ENCODE measurements around the gene NCS1. TPM values are rescaled to one million over a fixed set of nuclear protein-coding genes. Genes with fewer than 3 reads are reported as not detected.

NCS1 gene
- total RNA-seq, 2 donors from 2014 or later = 19.1 to 28.5 TPM

DNA sequence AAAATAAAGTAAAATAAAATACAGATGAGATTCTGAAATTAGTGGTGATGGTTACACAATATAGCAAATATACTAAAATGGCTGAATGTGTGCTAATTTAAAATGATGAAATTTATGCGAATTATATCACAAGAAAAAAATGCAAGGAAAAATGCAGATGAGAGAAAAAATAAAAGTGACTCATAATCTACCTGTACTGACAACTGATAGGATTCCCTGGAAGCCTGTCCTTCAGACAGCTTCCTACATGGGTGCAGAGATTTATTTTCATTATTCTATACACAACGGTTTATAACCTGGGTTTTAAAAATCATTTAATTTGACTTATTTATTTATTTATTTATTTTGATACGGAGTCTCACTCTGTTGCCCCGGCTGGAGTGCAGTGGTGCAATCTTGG lies 5.8 kb upstream of the NCS1 start:
- Histone ChIP-seq H3K36me3 (no peaks in the 10 kb centered on the region), H3K4me1 (replicated peaks) (no peaks in the 10 kb centered on the region), H3K27ac (no peak overlapping the region), H3K27me3 (replicated peaks; ENCODE audit: insufficient read depth) (no peaks in the 10 kb centered on the region), H3K4me3 (no peak overlapping the region), H3K9me3 (no peaks in the 10 kb centered on the region)
- TF ChIP-seq POLR2A (IDR thresholded peaks at IDR 0.05) = no peak
- intact Hi-C loops (cut with DNase I) = no loop called here
- no peak for DNase-seq (ENCODE audit: low spot score)
- WGBS = 92% methylated on average over 4 of the region's 4 CpGs

- no peak for TF ChIP-seq POLR2AphosphoS5 (IDR thresholded peaks at IDR 0.05)
- no peak for TF ChIP-seq POLR2A (IDR thresholded peaks at IDR 0.05)
- TF ChIP-seq, protein P1, sequence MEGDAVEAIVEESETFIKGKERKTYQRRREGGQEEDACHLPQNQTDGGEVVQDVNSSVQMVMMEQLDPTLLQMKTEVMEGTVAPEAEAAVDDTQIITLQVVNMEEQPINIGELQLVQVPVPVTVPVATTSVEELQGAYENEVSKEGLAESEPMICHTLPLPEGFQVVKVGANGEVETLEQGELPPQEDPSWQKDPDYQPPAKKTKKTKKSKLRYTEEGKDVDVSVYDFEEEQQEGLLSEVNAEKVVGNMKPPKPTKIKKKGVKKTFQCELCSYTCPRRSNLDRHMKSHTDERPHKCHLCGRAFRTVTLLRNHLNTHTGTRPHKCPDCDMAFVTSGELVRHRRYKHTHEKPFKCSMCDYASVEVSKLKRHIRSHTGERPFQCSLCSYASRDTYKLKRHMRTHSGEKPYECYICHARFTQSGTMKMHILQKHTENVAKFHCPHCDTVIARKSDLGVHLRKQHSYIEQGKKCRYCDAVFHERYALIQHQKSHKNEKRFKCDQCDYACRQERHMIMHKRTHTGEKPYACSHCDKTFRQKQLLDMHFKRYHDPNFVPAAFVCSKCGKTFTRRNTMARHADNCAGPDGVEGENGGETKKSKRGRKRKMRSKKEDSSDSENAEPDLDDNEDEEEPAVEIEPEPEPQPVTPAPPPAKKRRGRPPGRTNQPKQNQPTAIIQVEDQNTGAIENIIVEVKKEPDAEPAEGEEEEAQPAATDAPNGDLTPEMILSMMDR (IDR thresholded peaks at IDR 0.05) = no peak
- Histone ChIP-seq H3K4me3 (no peak overlapping the region), H3K27ac (no peak overlapping the region), H3K4me1 (replicated peaks) (no peaks in the 10 kb centered on the region), H3K9me3 (no peaks in the 10 kb centered on the region), H3K36me3 (no peaks in the 10 kb centered on the region), H3K27me3 (replicated peaks; ENCODE audit: insufficient read depth) (no peaks in the 10 kb centered on the region)
- intact Hi-C loops (cut with DNase I) = no loop called here
- WGBS = 67% methylated on average over 6 of the region's 6 CpGs
- no peak for DNase-seq (ENCODE audit: low spot score)
Measured at GRCh38 chr9:130167927-130168326, 4.3 kb upstream of the NCS1 start.

GRCh38 chr9:130171226-130172148 lies 717 bp upstream of the NCS1 start:
- TF ChIP-seq POLR2A (IDR thresholded peaks at IDR 0.05) (no peak), POLR2AphosphoS5 (IDR thresholded peaks at IDR 0.05) (no peak)
- TF ChIP-seq, protein P1 (IDR thresholded peaks at IDR 0.05) = no peak
- no peaks in the 10 kb centered on the region for H3K4me1 ChIP-seq (replicated peaks)
- H3K36me3 ChIP-seq = no peaks in the 10 kb centered on the region
- H3K27ac ChIP-seq = peak overlapping the region; percentile 22 to 31
- DNase-seq (ENCODE audit: low spot score) = no peak
- no peaks in the 10 kb centered on the region for H3K9me3 ChIP-seq
- intact Hi-C loops (cut with DNase I) = loop anchor here (5.0 kb wide), 3 partner anchors 39 to 66 kb away; no protein-coding TSS in a partner anchor
- H3K27me3 ChIP-seq (replicated peaks; ENCODE audit: insufficient read depth) = no peaks in the 10 kb centered on the region
- peak overlapping the region; percentile 52 to 57 for H3K4me3 ChIP-seq
- WGBS = 31% methylated on average over 45 of the region's 45 CpGs

DNA sequence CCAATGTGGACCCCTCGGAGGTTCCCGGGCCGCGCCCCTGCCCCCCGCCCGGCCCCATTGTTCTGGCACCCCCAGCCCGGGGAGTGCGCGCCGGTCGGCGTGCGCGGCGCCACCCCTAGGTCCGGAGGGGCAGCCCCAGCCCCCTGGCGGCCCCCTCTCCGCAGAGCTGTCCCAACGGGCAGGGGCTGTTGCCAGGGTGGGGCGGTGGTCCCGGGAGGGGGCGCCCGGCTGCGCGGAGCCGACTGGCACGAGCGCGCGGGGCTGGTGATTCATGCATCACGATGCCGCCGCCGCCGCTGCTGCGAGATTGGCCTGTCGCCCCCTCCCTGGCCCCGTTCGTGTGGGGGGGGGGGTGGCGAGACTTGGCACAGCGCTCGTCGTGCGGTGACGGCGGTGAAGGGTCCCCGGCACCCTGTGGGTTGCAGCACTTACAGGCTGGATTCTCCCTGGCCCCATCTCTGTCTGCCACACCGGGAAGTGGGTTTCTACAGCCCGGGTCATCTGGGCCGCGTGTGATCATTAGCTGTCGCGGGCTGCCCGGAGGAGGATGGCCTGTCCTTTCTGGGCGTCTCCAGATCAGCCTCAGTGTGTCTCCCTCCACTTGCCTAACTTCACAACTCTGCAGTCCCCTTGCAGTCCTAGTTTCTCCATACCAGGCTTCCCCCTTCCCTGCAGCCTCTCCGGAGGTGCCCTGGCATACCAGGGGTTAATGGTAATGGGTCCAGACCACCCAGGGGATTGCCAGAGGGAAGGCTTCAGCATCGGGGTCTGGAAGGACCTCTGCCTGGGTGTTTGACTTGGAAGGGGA lies 858 bp downstream of the NCS1 start:
- intact Hi-C loops (cut with DNase I) = loop anchor here (5.0 kb wide), 3 partner anchors 41 to 64 kb away; no protein-coding TSS in a partner anchor
- Histone ChIP-seq H3K4me1 (replicated peaks) (no peaks in the 10 kb centered on the region), H3K27me3 (replicated peaks; ENCODE audit: insufficient read depth) (no peaks in the 10 kb centered on the region), H3K9me3 (no peaks in the 10 kb centered on the region), H3K36me3 (no peaks in the 10 kb centered on the region), H3K27ac (peak overlapping the region; percentile 79), H3K4me3 (peak overlapping the region; percentile 57 to 63)
- no peak for DNase-seq (ENCODE audit: low spot score)
- WGBS = 9% methylated on average over 10 of the region's 57 CpGs
- no peak for TF ChIP-seq POLR2AphosphoS5 (IDR thresholded peaks at IDR 0.05)
- TF ChIP-seq POLR2A (IDR thresholded peaks at IDR 0.05) = no peak
- TF ChIP-seq, protein P1 (IDR thresholded peaks at IDR 0.05) = no peak

DNA sequence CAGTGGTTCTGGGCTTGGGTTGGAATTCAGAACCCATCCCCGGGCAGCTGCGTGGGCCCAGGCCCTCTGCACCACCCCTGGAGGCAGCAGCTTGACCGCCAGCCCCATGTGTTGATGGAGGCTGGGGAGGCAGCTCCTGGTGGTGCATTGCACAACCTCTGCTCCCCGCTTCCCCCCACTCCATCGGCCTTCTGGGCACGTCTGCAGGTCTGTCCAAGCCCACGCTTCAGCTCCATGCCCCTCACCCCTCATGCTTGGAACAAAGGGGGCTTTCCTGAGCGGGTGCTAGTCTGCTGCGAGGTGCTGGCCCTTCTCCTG lies 1.4 kb downstream of the NCS1 start:
- intact Hi-C loops (cut with DNase I) = loop anchor here (5.0 kb wide), 3 partner anchors 41 to 64 kb away; no protein-coding TSS in a partner anchor
- WGBS = 34% methylated on average over 7 of the region's 9 CpGs
- Histone ChIP-seq H3K4me1 (replicated peaks) (no peaks in the 10 kb centered on the region), H3K27ac (peak overlapping the region; percentile 79), H3K27me3 (replicated peaks; ENCODE audit: insufficient read depth) (no peaks in the 10 kb centered on the region), H3K36me3 (no peaks in the 10 kb centered on the region), H3K9me3 (no peaks in the 10 kb centered on the region), H3K4me3 (peak overlapping the region; percentile 57 to 63)
- TF ChIP-seq, protein P1 (IDR thresholded peaks at IDR 0.05) = no peak
- TF ChIP-seq POLR2A (IDR thresholded peaks at IDR 0.05) (no peak), POLR2AphosphoS5 (IDR thresholded peaks at IDR 0.05) (no peak)
- no peak for DNase-seq (ENCODE audit: low spot score)

Measured in prostate gland (tissue), 2 donors.